Panc1 (cell line): ENCODE results near the gene EEF1E1. TPM values are rescaled to one million over a fixed set of nuclear protein-coding genes. Genes with fewer than 3 reads are reported as not detected.
"Not testable (repeated sequence)": the region's sequence is repeated elsewhere in the genome, so short reads cannot be mapped to it uniquely, and the experiment has no call there.

Experiments used
- ATAC-seq: fragments of 200-7000 bp; cut with Tn5 transposase; 2 replicates; pipeline ENCODE4 v1.9.1; 2020; ENCODE audit warnings: mild to moderate bottlenecking, moderate library complexity
- BruUV-seq: library from RNA; stranded (reverse); fragments of 400-500 nt; replicated peaks from 2 replicates; lab custom pipeline; 2021; lab: Mats Ljungman, UMichigan
- CTCF ChIA-PET: fragments of 300-600 bp; sonication (Branson Sonifier 250); formaldehyde crosslinking; loops from one replicate; lab custom pipeline; 2022; ENCODE audit warnings: antibody characterized with exemption; lab: Charles Lee
- POLR2A ChIA-PET: fragments of 300-600 bp; sonication (Branson Sonifier 250); formaldehyde crosslinking; loops from one replicate; lab custom pipeline; 2022; ENCODE audit warnings: antibody characterized with exemption; lab: Charles Lee
- DNase-seq: peaks from one replicate; pipeline ENCODE4 v3.0.0-alpha.2; 2010; ENCODE audit warnings: low read depth, low spot score
- H3K27ac ChIP-seq: 2 replicates; pipeline ENCODE4 v1.5.1; 2011; ENCODE audit warnings: mild to moderate bottlenecking, low read length, inconsistent platforms
- H3K27me3 ChIP-seq: fragments of 200-500 bp; sonication (Bioruptor generic); 2 replicates; pipeline ENCODE4 v1.6.0; 2014; ENCODE audit warnings: low read length, inconsistent platforms; ENCODE audit not compliant: control insufficient read depth, insufficient read depth
- H3K36me3 ChIP-seq: fragments of 200-500 bp; sonication (Bioruptor generic); 2 replicates; pipeline ENCODE4 v1.5.1; 2014; ENCODE audit warnings: inconsistent platforms, mild to moderate bottlenecking, low read length, moderate library complexity; ENCODE audit not compliant: control insufficient read depth, insufficient read depth
- H3K4me1 ChIP-seq: 2 replicates; pipeline ENCODE4 v1.5.1; 2011; ENCODE audit warnings: inconsistent platforms, mild to moderate bottlenecking, low read length, moderate library complexity; ENCODE audit not compliant: control insufficient read depth, insufficient read depth
- H3K4me3 ChIP-seq, 2 experiments: 2 replicates each; pipeline ENCODE4 v1.5.1; 2011 to 2012; ENCODE audit warnings: low read depth in 2 of 2, low read length in 2 of 2, mild to moderate bottlenecking in 2 of 2, inconsistent platforms in 1 of 2, moderate library complexity in 1 of 2
- H3K9me3 ChIP-seq: fragments of 200-500 bp; sonication (Bioruptor generic); 2 replicates; pipeline ENCODE4 v1.5.1; 2014; ENCODE audit warnings: low read depth, mild to moderate bottlenecking, inconsistent platforms, low read length, moderate library complexity; ENCODE audit not compliant: control insufficient read depth, insufficient read depth
- POLR2AphosphoS5 ChIP-seq: IDR thresholded peaks from 2 replicates; pipeline ENCODE4 v1.6.1; 2012; ENCODE audit warnings: mild to moderate bottlenecking, low read depth, low read length, moderate library complexity
- REST ChIP-seq, 2 experiments: IDR thresholded peaks; 2 replicates each; pipeline ENCODE4 v1.6.1; 2011 to 2012; ENCODE audit warnings: low read depth in 2 of 2, control low read depth in 1 of 2, low read length in 1 of 2, mild to moderate bottlenecking in 1 of 2, moderate library complexity in 1 of 2; ENCODE audit not compliant: insufficient read depth in 1 of 2
- SIN3A ChIP-seq: IDR thresholded peaks from 2 replicates; pipeline ENCODE4 v1.6.1; 2012; ENCODE audit warnings: low read depth, mild to moderate bottlenecking, low read length, moderate library complexity, borderline replicate concordance; ENCODE audit not compliant: insufficient read depth
- TCF7L2 ChIP-seq: IDR thresholded peaks from 2 replicates; pipeline ENCODE4 v1.6.1; 2011; ENCODE audit warnings: mild to moderate bottlenecking, low read depth, low read length, inconsistent platforms
- in situ Hi-C: cut with HindIII; loops from 2 replicates; pipeline ENCODE4 v1.10.0; 2016; ENCODE audit warnings: low sequenced_read_pairs, low pct_unique_long_range_greater_than_20kb
- intact Hi-C: fragments of 100-400 bp; cut with micrococcal nuclease; formaldehyde crosslinking; loops from one replicate; pipeline ENCODE4 v1.10.0; 2022; ENCODE audit not compliant: unreplicated experiment
- total RNA-seq: library from RNA; stranded (reverse); gene quantifications from one replicate; pipeline ENCODE4 v1.2.1, GENCODE V29; 2021; ENCODE audit not compliant: unreplicated experiment
- TF ChIP-seq, protein P1 (sequence below): fragments of 450-650 bp; IDR thresholded peaks from 2 replicates; pipeline ENCODE4 v1.5.1; 2017; ENCODE audit warnings: mild to moderate bottlenecking

The EEF1E1 gene
- total RNA-seq, 1 experiment from 2014 or later: 59.5 TPM

GRCh38 chr6:8054276-8054675 is 48.1 kb downstream of the EEF1E1 start:
- H3K36me3 ChIP-seq: no peaks in the 10 kb centered on the region
- TF ChIP-seq, protein P1, sequence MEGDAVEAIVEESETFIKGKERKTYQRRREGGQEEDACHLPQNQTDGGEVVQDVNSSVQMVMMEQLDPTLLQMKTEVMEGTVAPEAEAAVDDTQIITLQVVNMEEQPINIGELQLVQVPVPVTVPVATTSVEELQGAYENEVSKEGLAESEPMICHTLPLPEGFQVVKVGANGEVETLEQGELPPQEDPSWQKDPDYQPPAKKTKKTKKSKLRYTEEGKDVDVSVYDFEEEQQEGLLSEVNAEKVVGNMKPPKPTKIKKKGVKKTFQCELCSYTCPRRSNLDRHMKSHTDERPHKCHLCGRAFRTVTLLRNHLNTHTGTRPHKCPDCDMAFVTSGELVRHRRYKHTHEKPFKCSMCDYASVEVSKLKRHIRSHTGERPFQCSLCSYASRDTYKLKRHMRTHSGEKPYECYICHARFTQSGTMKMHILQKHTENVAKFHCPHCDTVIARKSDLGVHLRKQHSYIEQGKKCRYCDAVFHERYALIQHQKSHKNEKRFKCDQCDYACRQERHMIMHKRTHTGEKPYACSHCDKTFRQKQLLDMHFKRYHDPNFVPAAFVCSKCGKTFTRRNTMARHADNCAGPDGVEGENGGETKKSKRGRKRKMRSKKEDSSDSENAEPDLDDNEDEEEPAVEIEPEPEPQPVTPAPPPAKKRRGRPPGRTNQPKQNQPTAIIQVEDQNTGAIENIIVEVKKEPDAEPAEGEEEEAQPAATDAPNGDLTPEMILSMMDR: no peak
- no peak for TF ChIP-seq TCF7L2
- TF ChIP-seq REST (IDR thresholded peaks at IDR 0.05; ENCODE audit: insufficient read depth in 1 of 2, low read depth in 2 of 2, low read length in 1 of 2): no peak
- no peak for TF ChIP-seq POLR2AphosphoS5
- TF ChIP-seq SIN3A: no peak
- no peaks in the 10 kb centered on the region for H3K9me3 ChIP-seq
- no peak for DNase-seq
- intact Hi-C loops (no loop called here), in situ Hi-C loops (no loop called here)
- ChIA-PET CTCF (no interaction called here), POLR2A (no interaction called here)
- no TSS peak for BruUV-seq
- no peak overlapping the region for H3K27ac ChIP-seq
- no peaks in the 10 kb centered on the region for H3K27me3 ChIP-seq
- no peaks in the 10 kb centered on the region for H3K4me1 ChIP-seq
- H3K4me3 ChIP-seq: no peak overlapping the region
- ATAC-seq: no peak

GRCh38 chr6:8047541-8048292 is 54.6 kb downstream of the EEF1E1 start:
- intact Hi-C loops (no loop called here), in situ Hi-C loops (no loop called here)
- Histone ChIP-seq H3K27me3 (no peaks in the 10 kb centered on the region), H3K36me3 (no peaks in the 10 kb centered on the region; the same call in 1 of the 2 replicates), H3K4me1 (peaks cover 6% of the 10 kb centered on the region), H3K4me3 (no peak overlapping the region), H3K9me3 (no peaks in the 10 kb centered on the region), H3K27ac (no peak overlapping the region)
- ATAC-seq: peak; percentile 69
- POLR2A ChIA-PET: no interaction called here
- no peak for TF ChIP-seq REST (IDR thresholded peaks at IDR 0.05; ENCODE audit: insufficient read depth in 1 of 2, low read depth in 2 of 2, low read length in 1 of 2)
- TF ChIP-seq, protein P1: no peak
- no peak for TF ChIP-seq TCF7L2
- TF ChIP-seq POLR2AphosphoS5: no peak
- TF ChIP-seq SIN3A: no peak
- peak; percentile 45 for DNase-seq
- CTCF ChIA-PET: no interaction called here
- BruUV-seq: no TSS peak

DNA sequence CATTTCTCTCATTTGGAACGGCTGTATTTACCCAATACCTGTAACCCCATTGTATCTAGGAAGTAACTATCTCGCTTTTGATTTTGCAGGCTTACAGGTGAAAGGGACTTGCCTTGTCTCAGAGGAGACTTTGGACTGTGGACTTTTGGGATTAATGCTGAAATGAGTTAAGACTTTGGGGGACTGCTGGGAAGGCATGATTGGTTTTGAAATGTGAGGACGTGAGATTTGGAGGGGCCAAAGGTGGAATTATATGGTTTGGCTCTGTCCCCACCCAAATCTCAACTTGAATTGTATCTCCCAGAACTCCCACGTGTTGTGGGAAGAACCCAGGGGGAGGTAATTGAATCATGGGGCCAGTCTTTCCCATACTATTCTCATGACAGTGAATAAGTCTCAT is 56.6 kb downstream of the EEF1E1 start:
- H3K4me3 ChIP-seq, DNase-seq, in situ Hi-C loops, H3K9me3 ChIP-seq, intact Hi-C loops, H3K36me3 ChIP-seq, BruUV-seq, H3K27ac ChIP-seq, H3K4me1 ChIP-seq, ATAC-seq, POLR2A ChIA-PET, CTCF ChIA-PET, H3K27me3 ChIP-seq: not testable (repeated sequence)
